HUES6 (cell line): ENCODE results near the gene RTL10.

Source experiments
- H3K27ac ChIP-seq: 2 replicates; pipeline ENCODE4 v1.7.0; 2013; ENCODE audit warnings: low read depth, mild to moderate bottlenecking, low read length, inconsistent platforms
- H3K27me3 ChIP-seq: 2 replicates; pipeline ENCODE4 v1.6.1; 2013; ENCODE audit warnings: low read length; ENCODE audit not compliant: control insufficient read depth, insufficient read depth
- H3K36me3 ChIP-seq: 2 replicates; pipeline ENCODE4 v1.6.1; 2013; ENCODE audit warnings: low read length; ENCODE audit not compliant: control insufficient read depth, insufficient read depth
- H3K4me1 ChIP-seq: 2 replicates; pipeline ENCODE4 v1.6.1; 2013; ENCODE audit warnings: low read length; ENCODE audit not compliant: control insufficient read depth, insufficient read depth
- H3K4me3 ChIP-seq: 2 replicates; pipeline ENCODE4 v1.5.1; 2013; ENCODE audit warnings: low read depth, low read length
- H3K9ac ChIP-seq: one replicate; pipeline ENCODE4 v1.6.1; 2013; ENCODE audit warnings: mild to moderate bottlenecking, low read length
- H3K9me3 ChIP-seq: 2 replicates; pipeline ENCODE4 v1.6.1; 2013; ENCODE audit warnings: low read depth, low read length; ENCODE audit not compliant: control insufficient read depth, insufficient read depth

The RTL10 gene

DNA sequence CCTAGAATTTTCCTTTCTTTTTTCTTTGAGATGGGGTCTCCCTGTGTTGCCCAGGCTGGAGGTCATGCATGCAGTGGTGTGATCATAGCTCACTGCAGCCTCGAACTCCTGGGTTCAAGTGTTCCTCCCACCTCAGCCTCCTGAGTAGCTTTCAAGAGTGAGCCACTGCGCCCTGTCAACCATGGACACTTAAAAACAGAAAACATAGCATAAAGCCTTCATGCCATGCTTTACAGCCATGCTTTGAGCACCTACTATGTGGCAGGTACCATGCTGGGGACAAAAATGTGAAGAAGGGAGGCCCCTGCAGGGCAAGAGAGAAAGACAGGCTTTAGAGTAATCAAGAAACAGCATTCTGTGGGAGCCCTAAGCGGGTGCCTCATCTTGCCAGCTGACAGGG, 13.7 kb upstream of the RTL10 start:
- H3K36me3 ChIP-seq: no peaks in the 10 kb centered on the region
- H3K27ac ChIP-seq: no peak overlapping the region
- H3K9ac ChIP-seq: no peak overlapping the region
- H3K27me3 ChIP-seq: no peaks in the 10 kb centered on the region
- H3K9me3 ChIP-seq: no peaks in the 10 kb centered on the region
- H3K4me3 ChIP-seq: no peak overlapping the region
- no peaks in the 10 kb centered on the region for H3K4me1 ChIP-seq

GRCh38 chr22:19867617-19868016, 12.9 kb upstream of the RTL10 start:
- H3K4me3 ChIP-seq: no peak overlapping the region
- no peaks in the 10 kb centered on the region for H3K36me3 ChIP-seq
- no peak overlapping the region for H3K9ac ChIP-seq
- H3K27ac ChIP-seq: no peak overlapping the region
- H3K27me3 ChIP-seq: no peaks in the 10 kb centered on the region
- H3K4me1 ChIP-seq: no peaks in the 10 kb centered on the region
- no peaks in the 10 kb centered on the region for H3K9me3 ChIP-seq

GRCh38 chr22:19866665-19867009, 12.0 kb upstream of the RTL10 start:
- Histone ChIP-seq H3K9ac (no peak overlapping the region), H3K36me3 (no peaks in the 10 kb centered on the region), H3K9me3 (no peaks in the 10 kb centered on the region), H3K4me1 (no peaks in the 10 kb centered on the region), H3K27me3 (no peaks in the 10 kb centered on the region), H3K4me3 (no peak overlapping the region), H3K27ac (no peak overlapping the region)

DNA sequence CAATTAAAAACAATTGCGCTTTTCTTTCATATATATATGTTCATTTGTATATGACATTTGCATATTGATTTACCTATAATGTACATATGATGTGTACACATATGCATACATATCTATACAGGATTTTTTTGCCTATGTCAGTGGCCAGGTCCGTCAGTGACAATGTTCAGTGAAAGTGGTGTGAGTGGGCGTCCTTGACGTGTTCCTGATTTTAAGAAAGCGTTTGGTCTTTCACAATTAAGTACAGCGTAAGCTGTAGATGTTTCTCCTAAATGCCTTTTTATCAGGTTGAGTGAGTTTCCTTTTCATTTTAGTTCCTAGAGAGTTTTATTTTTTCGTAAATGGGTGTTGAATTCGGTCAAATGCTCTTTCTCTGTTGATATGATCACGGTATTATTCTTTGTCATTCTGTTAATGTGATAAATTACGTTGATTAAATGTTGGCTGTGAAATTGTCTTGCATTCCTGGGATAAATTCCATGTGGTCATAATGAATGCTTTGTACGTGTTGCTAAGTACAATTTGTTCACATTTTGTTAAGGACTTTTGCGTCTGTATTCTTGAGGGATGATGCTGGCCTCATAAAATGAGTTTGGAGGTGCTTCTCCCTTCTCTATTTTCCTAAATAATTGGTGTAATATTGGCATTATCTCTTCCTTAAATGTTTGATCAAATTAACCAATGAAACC, 10.6 kb upstream of the RTL10 start:
- Histone ChIP-seq H3K4me3 (no peak overlapping the region), H3K4me1 (no peaks in the 10 kb centered on the region), H3K9me3 (no peaks in the 10 kb centered on the region), H3K36me3 (no peaks in the 10 kb centered on the region), H3K9ac (no peak overlapping the region), H3K27ac (no peak overlapping the region), H3K27me3 (no peaks in the 10 kb centered on the region)

GRCh38 chr22:19864538-19865106, 9.9 kb upstream of the RTL10 start:
- H3K27me3 ChIP-seq: no peaks in the 10 kb centered on the region
- no peaks in the 10 kb centered on the region for H3K4me1 ChIP-seq
- no peak overlapping the region for H3K27ac ChIP-seq
- no peak overlapping the region for H3K9ac ChIP-seq
- no peaks in the 10 kb centered on the region for H3K9me3 ChIP-seq
- no peaks in the 10 kb centered on the region for H3K36me3 ChIP-seq
- H3K4me3 ChIP-seq: no peak overlapping the region

- H3K4me1 ChIP-seq: no peaks in the 10 kb centered on the region
- H3K36me3 ChIP-seq: no peaks in the 10 kb centered on the region
- H3K9ac ChIP-seq: no peak overlapping the region
- no peak overlapping the region for H3K27ac ChIP-seq
- no peaks in the 10 kb centered on the region for H3K9me3 ChIP-seq
- H3K27me3 ChIP-seq: no peaks in the 10 kb centered on the region
- H3K4me3 ChIP-seq: no peak overlapping the region
Observed at GRCh38 chr22:19863571-19863970, 8.9 kb upstream of the RTL10 start.

DNA sequence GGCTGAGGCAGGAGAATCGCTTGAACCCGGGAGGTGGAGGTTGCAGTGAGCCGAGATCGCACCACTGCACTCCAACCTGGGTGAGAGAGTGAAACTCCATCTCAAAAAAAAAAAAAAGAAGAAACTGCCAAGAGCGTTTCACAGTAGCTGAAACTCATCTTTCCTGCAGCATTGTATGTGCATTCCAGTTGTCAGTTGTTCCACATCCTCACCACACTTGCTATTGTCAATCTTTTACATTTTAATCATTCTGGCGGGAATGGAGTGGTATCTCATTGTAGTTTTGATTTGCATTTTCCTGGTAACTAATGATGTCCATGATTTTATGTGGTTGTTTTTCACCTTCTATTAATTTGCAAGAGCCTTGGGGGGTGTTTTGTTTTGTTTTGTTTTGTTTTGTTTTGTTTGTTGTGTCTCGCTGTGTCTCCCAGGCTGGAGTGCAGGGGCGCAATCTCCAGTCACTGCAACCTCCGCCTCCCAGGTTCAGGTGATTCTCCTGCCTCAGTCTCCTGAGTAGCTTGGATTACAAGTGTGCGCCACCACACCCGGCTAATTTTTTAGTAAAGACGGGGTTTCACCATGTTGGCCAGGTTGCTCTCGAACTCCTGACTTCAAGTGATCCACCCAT, 8.1 kb upstream of the RTL10 start:
- H3K9me3 ChIP-seq: no peaks in the 10 kb centered on the region
- no peaks in the 10 kb centered on the region for H3K27me3 ChIP-seq
- H3K4me1 ChIP-seq: no peaks in the 10 kb centered on the region
- H3K9ac ChIP-seq: no peak overlapping the region
- H3K27ac ChIP-seq: no peak overlapping the region
- H3K36me3 ChIP-seq: no peaks in the 10 kb centered on the region
- no peak overlapping the region for H3K4me3 ChIP-seq

- Histone ChIP-seq H3K36me3 (no peaks in the 10 kb centered on the region), H3K27ac (no peak overlapping the region)
Observed at GRCh38 chr22:19859861-19860510, 5.3 kb upstream of the RTL10 start.

GRCh38 chr22:19857382-19857781, 2.7 kb upstream of the RTL10 start:
- no peak overlapping the region for H3K4me3 ChIP-seq
- H3K9ac ChIP-seq: no peak overlapping the region
- H3K4me1 ChIP-seq: peaks cover 19% of the 10 kb centered on the region
- H3K36me3 ChIP-seq: peaks cover 5% of the 10 kb centered on the region
- no peaks in the 10 kb centered on the region for H3K9me3 ChIP-seq
- H3K27me3 ChIP-seq: no peaks in the 10 kb centered on the region
- no peak overlapping the region for H3K27ac ChIP-seq

More at GRCh38 chr22:19859861-19860510, 5.3 kb upstream of the RTL10 start:
- Histone ChIP-seq H3K4me1 (peaks cover 9% of the 10 kb centered on the region), H3K4me3 (no peak overlapping the region), H3K9ac (no peak overlapping the region), H3K27me3 (no peaks in the 10 kb centered on the region), H3K9me3 (no peaks in the 10 kb centered on the region)

DNA sequence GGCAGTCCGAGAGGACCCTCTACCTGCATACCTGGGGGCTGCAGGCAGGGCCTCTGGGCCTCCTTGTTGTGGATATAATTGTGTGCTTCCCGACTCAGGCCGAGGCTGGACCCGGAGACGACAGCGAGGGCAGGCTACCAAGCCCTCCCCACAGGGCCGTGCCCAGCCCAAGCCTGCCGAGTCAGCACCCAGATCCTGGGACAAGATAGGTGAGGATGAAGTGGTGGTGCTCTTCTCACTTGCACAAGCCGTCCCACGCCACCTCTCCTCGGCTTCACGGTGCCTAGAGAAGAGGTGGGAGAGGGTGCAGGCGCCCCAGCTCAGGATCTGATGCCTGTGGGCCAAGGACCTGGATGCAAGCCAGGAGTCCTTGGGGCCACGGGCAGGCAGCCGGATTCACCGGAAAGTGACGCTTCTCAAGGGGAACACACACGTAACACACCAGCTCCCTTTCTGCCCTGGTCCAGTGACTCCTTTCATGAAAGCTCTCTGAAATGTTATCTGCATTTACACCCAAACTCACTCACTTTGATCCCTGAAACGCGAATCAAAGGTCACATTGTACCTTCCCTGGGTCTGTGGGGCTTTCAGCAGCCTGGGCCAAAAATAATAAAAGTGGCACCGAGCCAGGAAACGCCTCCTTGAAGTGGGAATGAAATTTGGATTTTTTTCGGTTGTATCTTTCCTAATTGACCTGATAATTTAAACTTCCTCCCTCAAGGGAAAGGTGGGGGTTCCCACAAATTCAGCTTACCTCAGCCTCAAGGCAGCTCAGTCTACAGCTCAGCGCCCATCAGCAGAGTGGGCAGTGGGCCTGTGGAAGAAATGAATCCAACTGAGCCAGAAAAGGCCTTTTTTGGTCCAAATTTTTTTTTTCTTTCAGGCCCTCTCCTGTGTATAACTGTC, 1.1 kb upstream of the RTL10 start:
- Histone ChIP-seq H3K9me3 (no peaks in the 10 kb centered on the region), H3K27me3 (no peaks in the 10 kb centered on the region), H3K36me3 (peaks cover 21% of the 10 kb centered on the region), H3K27ac (peak overlapping the region; percentile 72; the same call in 1 of the 2 replicates), H3K4me1 (peaks cover 25% of the 10 kb centered on the region), H3K4me3 (peak overlapping the region; percentile 86), H3K9ac (peak overlapping the region; percentile 79)
